ENCODE results near the gene RAD51B. TPM values are rescaled to one million over a fixed set of nuclear protein-coding genes. Genes with fewer than 3 reads are reported as not detected.

RAD51B gene
- polyA plus RNA-seq, 1 experiment: 6.6 TPM

DNA sequence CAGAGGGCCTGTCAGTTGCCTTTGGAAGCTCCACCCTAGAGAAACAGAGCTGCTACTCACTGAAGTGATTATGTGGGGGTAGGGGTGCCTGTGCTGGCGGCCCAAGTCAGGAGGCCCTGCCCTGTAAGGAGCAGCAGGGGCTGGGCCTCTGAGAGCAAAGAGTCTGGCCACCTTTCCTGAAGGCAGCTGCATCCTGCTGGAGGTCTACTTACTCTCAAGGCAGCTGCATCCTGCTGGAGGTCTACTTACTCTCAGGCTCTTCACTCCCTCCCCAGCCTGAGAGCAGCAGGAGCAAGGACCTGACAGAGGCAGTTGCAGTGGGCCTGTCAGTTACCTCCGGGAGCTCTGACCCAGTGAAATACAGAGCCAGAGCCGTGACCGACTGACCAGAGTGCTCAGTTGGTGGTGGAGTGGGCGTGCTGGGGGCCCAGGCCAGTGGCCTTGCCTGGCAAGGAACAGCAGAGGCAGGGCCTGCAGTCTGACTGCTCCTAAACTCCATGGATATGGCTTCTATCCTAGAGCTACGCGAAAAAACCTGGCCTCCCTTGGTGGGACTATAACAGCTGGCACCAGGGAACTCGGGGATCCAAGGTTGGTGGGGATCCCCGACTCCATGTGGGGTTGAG, 32.3 kb downstream of the RAD51B start:
- no peaks in the 10 kb centered on the region for H3K9me3 ChIP-seq (ENCODE audit: control insufficient read depth, insufficient read depth, low read length)
- H3K4me3 ChIP-seq (ENCODE audit: low read depth, low read length): no peak overlapping the region
- TF ChIP-seq, protein P1, sequence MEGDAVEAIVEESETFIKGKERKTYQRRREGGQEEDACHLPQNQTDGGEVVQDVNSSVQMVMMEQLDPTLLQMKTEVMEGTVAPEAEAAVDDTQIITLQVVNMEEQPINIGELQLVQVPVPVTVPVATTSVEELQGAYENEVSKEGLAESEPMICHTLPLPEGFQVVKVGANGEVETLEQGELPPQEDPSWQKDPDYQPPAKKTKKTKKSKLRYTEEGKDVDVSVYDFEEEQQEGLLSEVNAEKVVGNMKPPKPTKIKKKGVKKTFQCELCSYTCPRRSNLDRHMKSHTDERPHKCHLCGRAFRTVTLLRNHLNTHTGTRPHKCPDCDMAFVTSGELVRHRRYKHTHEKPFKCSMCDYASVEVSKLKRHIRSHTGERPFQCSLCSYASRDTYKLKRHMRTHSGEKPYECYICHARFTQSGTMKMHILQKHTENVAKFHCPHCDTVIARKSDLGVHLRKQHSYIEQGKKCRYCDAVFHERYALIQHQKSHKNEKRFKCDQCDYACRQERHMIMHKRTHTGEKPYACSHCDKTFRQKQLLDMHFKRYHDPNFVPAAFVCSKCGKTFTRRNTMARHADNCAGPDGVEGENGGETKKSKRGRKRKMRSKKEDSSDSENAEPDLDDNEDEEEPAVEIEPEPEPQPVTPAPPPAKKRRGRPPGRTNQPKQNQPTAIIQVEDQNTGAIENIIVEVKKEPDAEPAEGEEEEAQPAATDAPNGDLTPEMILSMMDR (IDR thresholded peaks at IDR 0.05; ENCODE audit: low read depth, low read length): no peak
- no peak overlapping the region for H3K27ac ChIP-seq (ENCODE audit: low read depth, low read length)
- POLR2A ChIA-PET: no interaction called here
- H3K27me3 ChIP-seq (ENCODE audit: control insufficient read depth, insufficient read depth, low read length): no peaks in the 10 kb centered on the region
- no peak for DNase-seq (ENCODE audit: low read depth, low spot score)
- CTCF ChIA-PET: interaction anchor here (1.1 kb wide), 1 partner anchor 992 kb away, joined by 3 read pairs; no protein-coding TSS in a partner anchor

DNA sequence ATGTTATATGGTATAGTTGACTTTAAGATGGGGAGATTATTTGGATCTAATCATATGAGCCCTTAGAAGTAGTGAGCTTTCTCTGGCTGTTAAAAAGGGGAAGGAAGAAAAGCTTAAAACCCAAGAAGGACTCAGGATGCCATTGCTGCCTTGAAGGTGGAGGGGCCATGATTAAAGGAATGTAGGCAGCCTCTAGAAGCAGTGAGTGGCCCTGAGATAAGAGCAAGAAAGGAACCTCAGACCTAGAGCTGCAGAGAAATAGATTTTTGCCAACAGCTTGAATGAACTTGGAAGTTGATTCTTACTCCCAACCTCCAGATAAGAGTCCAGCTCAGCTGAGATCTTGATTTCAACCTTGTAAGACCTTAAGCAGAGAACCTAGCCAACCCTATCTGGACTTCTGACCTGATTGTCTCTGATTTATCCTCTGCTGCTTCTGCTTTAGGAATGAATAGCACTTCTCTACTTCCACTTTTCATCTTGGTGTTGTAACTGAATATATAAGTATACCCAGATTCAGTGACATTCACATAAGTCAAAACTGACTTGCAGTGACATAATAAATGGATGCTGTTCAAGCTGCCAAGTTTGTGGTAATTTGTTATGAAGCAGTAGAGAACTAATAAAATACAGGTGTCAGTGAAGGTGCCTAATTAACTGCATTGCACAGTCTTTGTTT, 33.5 kb downstream of the RAD51B start:
- CTCF ChIA-PET: interaction anchor here (0.6 to 0.7 kb wide), 2 partner anchors 16 to 943 kb away, joined by 3 read pairs; no protein-coding TSS in a partner anchor
- no peak overlapping the region for H3K4me3 ChIP-seq (ENCODE audit: low read depth, low read length)
- POLR2A ChIA-PET: no interaction called here
- H3K27ac ChIP-seq (ENCODE audit: low read depth, low read length): no peak overlapping the region
- DNase-seq (ENCODE audit: low read depth, low spot score): no peak
- TF ChIP-seq, protein P1 (IDR thresholded peaks at IDR 0.05; ENCODE audit: low read depth, low read length): no peak
- no peaks in the 10 kb centered on the region for H3K27me3 ChIP-seq (ENCODE audit: control insufficient read depth, insufficient read depth, low read length)
- no peaks in the 10 kb centered on the region for H3K9me3 ChIP-seq (ENCODE audit: control insufficient read depth, insufficient read depth, low read length)

DNA sequence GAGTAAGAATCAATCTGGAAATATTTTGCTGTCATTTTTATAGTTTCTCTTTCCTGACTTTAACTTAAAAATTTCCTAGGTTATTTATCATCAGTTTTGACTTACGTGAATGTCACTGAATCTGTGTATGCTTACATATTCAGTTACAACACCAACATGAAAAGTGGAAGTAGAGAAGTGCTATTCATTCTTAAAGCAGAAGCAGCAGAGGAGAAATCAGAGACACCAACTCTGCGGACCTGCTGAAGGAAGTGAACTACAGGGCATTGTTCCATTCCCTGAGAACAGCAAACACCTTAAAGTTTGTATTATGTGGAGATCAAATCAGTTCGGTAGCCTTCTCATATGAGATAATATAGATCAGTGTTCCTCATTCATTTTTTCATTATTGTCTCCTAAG, 34.1 kb downstream of the RAD51B start:
- CTCF ChIA-PET: no interaction called here

DNA sequence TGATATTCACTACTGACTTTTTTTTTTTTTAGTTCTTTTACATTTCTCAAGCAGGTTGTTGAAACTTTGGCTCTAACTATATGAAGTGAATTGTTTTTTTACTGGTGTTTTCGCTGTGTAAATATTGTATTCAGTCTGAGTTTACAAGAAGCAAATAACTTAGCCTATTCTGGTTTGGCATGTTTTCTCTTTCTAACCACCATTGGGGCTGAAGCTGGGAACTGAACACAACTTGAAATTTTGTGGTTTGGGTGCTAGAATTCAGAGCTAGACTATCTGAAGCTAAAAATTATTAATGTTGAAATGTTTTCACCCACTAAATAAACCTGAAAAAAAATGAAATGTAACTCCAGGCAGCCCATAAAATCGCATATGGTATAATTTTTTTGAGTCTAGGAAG, 37.2 kb downstream of the RAD51B start:
- TF ChIP-seq, protein P1 (IDR thresholded peaks at IDR 0.05; ENCODE audit: low read depth, low read length): no peak
- Histone ChIP-seq H3K4me3 (ENCODE audit: low read depth, low read length) (no peak overlapping the region), H3K9me3 (ENCODE audit: control insufficient read depth, insufficient read depth, low read length) (no peaks in the 10 kb centered on the region), H3K27ac (ENCODE audit: low read depth, low read length) (no peak overlapping the region), H3K27me3 (ENCODE audit: control insufficient read depth, insufficient read depth, low read length) (no peaks in the 10 kb centered on the region)
- ChIA-PET CTCF (interaction anchor here (0.6 kb wide), 1 partner anchor 87 kb away, joined by 8 read pairs; no protein-coding TSS in a partner anchor), POLR2A (no interaction called here)
- DNase-seq (ENCODE audit: low read depth, low spot score): no peak

More for the DNA sequence above, 34.1 kb downstream of the RAD51B start:
- TF ChIP-seq, protein P1 (IDR thresholded peaks at IDR 0.05; ENCODE audit: low read depth, low read length): no peak
- DNase-seq (ENCODE audit: low read depth, low spot score): no peak
- H3K4me3 ChIP-seq (ENCODE audit: low read depth, low read length): no peak overlapping the region
- POLR2A ChIA-PET: no interaction called here
- H3K27me3 ChIP-seq (ENCODE audit: control insufficient read depth, insufficient read depth, low read length): no peaks in the 10 kb centered on the region
- H3K27ac ChIP-seq (ENCODE audit: low read depth, low read length): no peak overlapping the region
- no peaks in the 10 kb centered on the region for H3K9me3 ChIP-seq (ENCODE audit: control insufficient read depth, insufficient read depth, low read length)

DNA sequence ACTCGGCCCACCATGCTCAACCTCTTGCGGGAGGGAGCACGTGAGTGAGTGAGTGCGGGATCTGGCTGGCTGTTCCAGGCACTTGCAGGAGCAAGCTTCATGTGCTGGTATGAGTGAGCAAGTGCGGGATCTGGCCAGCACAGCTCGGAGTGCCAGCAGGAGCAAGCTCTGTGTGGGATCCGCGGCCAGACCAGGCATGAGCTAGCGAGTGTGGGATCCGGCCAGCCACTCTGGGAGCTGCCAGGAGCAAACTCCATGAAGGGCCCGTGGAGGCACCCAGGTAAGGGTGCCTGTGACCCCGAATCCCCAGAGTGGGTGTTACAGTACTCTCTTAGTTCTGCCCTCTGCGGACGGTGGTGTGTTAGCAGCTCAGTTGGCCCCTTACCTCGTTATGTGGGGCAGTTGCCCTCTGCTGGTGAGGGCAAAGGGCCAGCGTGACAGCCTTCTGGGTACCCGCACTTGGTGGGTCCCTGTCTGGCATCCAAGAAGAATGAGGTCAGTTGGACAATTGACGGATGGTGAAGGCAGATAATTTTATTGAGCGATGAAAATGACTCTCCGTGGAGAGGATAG, 38.3 kb downstream of the RAD51B start:
- Histone ChIP-seq H3K27me3 (ENCODE audit: control insufficient read depth, insufficient read depth, low read length) (no peaks in the 10 kb centered on the region), H3K9me3 (ENCODE audit: control insufficient read depth, insufficient read depth, low read length) (no peaks in the 10 kb centered on the region), H3K4me3 (ENCODE audit: low read depth, low read length) (no peak overlapping the region), H3K27ac (ENCODE audit: low read depth, low read length) (no peak overlapping the region)
- DNase-seq (ENCODE audit: low read depth, low spot score): no peak
- POLR2A ChIA-PET: no interaction called here
- CTCF ChIA-PET: no interaction called here
- TF ChIP-seq, protein P1 (IDR thresholded peaks at IDR 0.05; ENCODE audit: low read depth, low read length): no peak

All from AG04450 (cell line).